A549 treated with AZD2906 at 1 μM for 4 hours (cell line): ENCODE data around the gene SEPTIN6. TPM values are rescaled to one million over a fixed set of nuclear protein-coding genes. Genes with fewer than 3 reads are reported as not detected.

Experiments used
- total RNA-seq: library from RNA; stranded (reverse); fragments of 200-300 nt; extraction: Qiagen RNA extraction; gene quantifications from 5 replicates; pipeline ENCODE4 v1.2.3, GENCODE V29; 2022

Gene SEPTIN6
- total RNA-seq: 9.2 to 11.3 TPM (median 10.7 TPM) in 5 replicates

GRCh38 chrX:119693040-119693995 is at the start of gene SEPTIN6:
SEPTIN6 (minus strand) TSS chrX:119693168; CDS start chrX:119693105, 63 bp downstream.

Other genes starting within 250 kb of the SEPTIN6 start
- gene SLC25A5, start 224.7 kb downstream of the SEPTIN6 start, total RNA-seq: 712 to 769 TPM (median 757 TPM) in 5 replicates
- gene STEEP1, start 127.8 kb downstream of the SEPTIN6 start, total RNA-seq: 27.0 to 35.3 TPM (median 29.7 TPM) in 5 replicates
- gene UBE2A, start 118.6 kb downstream of the SEPTIN6 start, total RNA-seq: 137 to 153 TPM (median 141 TPM) in 5 replicates
- 16.4 to 18.3 TPM (median 16.7 TPM) in 5 replicates for gene NKRF, start 86.7 kb downstream of the SEPTIN6 start, total RNA-seq
- gene SOWAHD, start 65.4 kb upstream of the SEPTIN6 start, total RNA-seq: 0.06 to 0.18 TPM (median 0.13 TPM) in 4 of 5 replicates, not detected in the other
- gene RPL39, start 98.5 kb upstream of the SEPTIN6 start, total RNA-seq: 3,440 to 4,395 TPM (median 3,536 TPM) in 5 replicates
- 15.9 to 22.0 TPM (median 16.7 TPM) in 5 replicates for gene UPF3B, start 159.8 kb upstream of the SEPTIN6 start, total RNA-seq
- 29.8 to 32.3 TPM (median 31.0 TPM) in 5 replicates for gene RNF113A, start 178.6 kb upstream of the SEPTIN6 start, total RNA-seq
- 220 to 295 TPM (median 248 TPM) in 5 replicates for gene NDUFA1, start 178.7 kb upstream of the SEPTIN6 start, total RNA-seq
- 0.08 TPM in 1 of 5 replicates, not detected in the others for gene AKAP14, start 202.7 kb upstream of the SEPTIN6 start, total RNA-seq